Gastrocnemius medialis (tissue), 4 donors: ENCODE data around the gene RFC1. TPM values are rescaled to one million over a fixed set of nuclear protein-coding genes. Genes with fewer than 3 reads are reported as not detected.

Experiments
- ATAC-seq, 2 donors: fragments of 150-250 bp; one replicate each; pipeline ENCODE4 v1.9.1; 2016
- DNase-seq, 2 donors: peaks; one replicate each; pipeline ENCODE4 v3.0.0-alpha.2; 2019
- H3K27ac ChIP-seq, 4 donors: fragments of 200-600 bp; sonication (generic); 1 replicate in 1 of 4; 2 replicates in 3 of 4; pipeline ENCODE4 v1.5.1; 2016 to 2018; ENCODE audit warnings: mild to moderate bottlenecking in 2 of 4, moderate library complexity in 1 of 4
- H3K27me3 ChIP-seq, 3 donors: fragments of 200-600 bp; sonication (generic) in 2 of 3; 1 replicate in 1 of 3; 2 replicates in 2 of 3; pipeline versions ENCODE4 v1.5.1 to v1.6.0; 2016 to 2019; ENCODE audit warnings: mild to moderate bottlenecking in 1 of 3, moderate library complexity in 1 of 3
- H3K36me3 ChIP-seq, 2 donors: fragments of 200-600 bp; sonication (generic) in 1 of 2; one replicate each; pipeline ENCODE4 v1.5.1; 2017 to 2018
- H3K4me1 ChIP-seq, 2 donors: fragments of 200-600 bp; sonication (generic) in 1 of 2; one replicate each; pipeline ENCODE4 v1.5.1; 2016 to 2017; ENCODE audit warnings: mild to moderate bottlenecking in 2 of 2
- H3K4me3 ChIP-seq, 4 donors: fragments of 200-600 bp; sonication (generic) in 3 of 4; 1 replicate in 1 of 4; 2 replicates in 3 of 4; pipeline ENCODE4 v1.5.1; 2016 to 2019; ENCODE audit warnings: mild to moderate bottlenecking in 2 of 4
- H3K9me3 ChIP-seq, 3 donors: fragments of 200-600 bp; sonication (generic) in 2 of 3; 1 replicate in 1 of 3; 2 replicates in 2 of 3; pipeline ENCODE4 v1.5.1; 2016 to 2019
- CTCF ChIP-seq, 5 experiments: fragments of 450-650 bp in 3 of 5; fragments of 200-600 bp in 2 of 5; sonication (generic) in 2 of 5; IDR thresholded peaks in 4 of 5; conservative IDR thresholded peaks in 1 of 5; 1 replicate in 4 of 5; 2 replicates in 1 of 5; pipeline ENCODE4 v1.5.1; 2016 to 2019; ENCODE audit warnings: antibody characterized with exemption in 5 of 5, mild to moderate bottlenecking in 3 of 5, moderate library complexity in 3 of 5
- POLR2A ChIP-seq, 2 donors: fragments of 450-650 bp; IDR thresholded peaks; one replicate each; pipeline ENCODE4 v1.6.1; 2017; ENCODE audit warnings: antibody characterized with exemption in 2 of 2, mild to moderate bottlenecking in 2 of 2, moderate library complexity in 2 of 2
- in situ Hi-C, 4 donors: fragments of 200-750 bp; cut with MboI; loops; one replicate each; pipeline versions ENCODE4 v1.15.0 to v1.8.0; 2017; ENCODE audit warnings: low sequenced_read_pairs in 4 of 4
- intact Hi-C: fragments of 100-400 bp; cut with DNase I; formaldehyde crosslinking; loops from one replicate; pipeline ENCODE4 v1.15.1; 2023; ENCODE audit warnings: low total_unique reads
- total RNA-seq, 4 donors: library from RNA; depleted of rRNA; stranded (reverse); fragments of >200 nt; gene quantifications; one replicate each; pipeline versions ENCODE4 v1.1.0 to v1.2.3, GENCODE V29; 2016

Gene RFC1
- total RNA-seq, 4 donors from 2014 or later: 13.9 to 47.9 (median 21.6) TPM

- no peak for DNase-seq
- no peak overlapping the region for H3K27ac ChIP-seq
- H3K4me1 ChIP-seq: no peaks in the 10 kb centered on the region
- no peaks in the 10 kb centered on the region for H3K27me3 ChIP-seq
- H3K36me3 ChIP-seq: no peaks in the 10 kb centered on the region
- no peak for TF ChIP-seq CTCF (IDR thresholded peaks at IDR 0.05 in 4 of 5, conservative IDR thresholded peaks at IDR 0.05 in 1 of 5)
- TF ChIP-seq POLR2A (IDR thresholded peaks at IDR 0.05): no peak
- H3K4me3 ChIP-seq: no peak overlapping the region
- no peaks in the 10 kb centered on the region for H3K9me3 ChIP-seq
- intact Hi-C loops: no loop called here
- ATAC-seq: no peak
- in situ Hi-C loops: no loop called here
Observed at GRCh38 chr4:39339968-39340367, 26.2 kb downstream of the RFC1 start.

GRCh38 chr4:39337841-39338240 lies 28.3 kb downstream of the RFC1 start:
- DNase-seq (no peak), ATAC-seq (no peak)
- intact Hi-C loops (no loop called here), in situ Hi-C loops (no loop called here)
- no peaks in the 10 kb centered on the region for H3K27me3 ChIP-seq
- no peak for TF ChIP-seq POLR2A (IDR thresholded peaks at IDR 0.05)
- TF ChIP-seq CTCF (IDR thresholded peaks at IDR 0.05 in 4 of 5, conservative IDR thresholded peaks at IDR 0.05 in 1 of 5): no peak
- no peak overlapping the region for H3K4me3 ChIP-seq
- H3K9me3 ChIP-seq: no peaks in the 10 kb centered on the region
- H3K4me1 ChIP-seq: no peaks in the 10 kb centered on the region
- no peaks in the 10 kb centered on the region for H3K36me3 ChIP-seq
- no peak overlapping the region for H3K27ac ChIP-seq

GRCh38 chr4:39335566-39335965 lies 30.6 kb downstream of the RFC1 start:
- DNase-seq (no peak), ATAC-seq (no peak)
- in situ Hi-C loops (no loop called here), intact Hi-C loops (no loop called here)
- TF ChIP-seq POLR2A (IDR thresholded peaks at IDR 0.05): no peak
- no peak for TF ChIP-seq CTCF (IDR thresholded peaks at IDR 0.05 in 4 of 5, conservative IDR thresholded peaks at IDR 0.05 in 1 of 5)
- Histone ChIP-seq H3K27ac (no peak overlapping the region), H3K4me1 (no peaks in the 10 kb centered on the region), H3K4me3 (no peak overlapping the region), H3K9me3 (no peaks in the 10 kb centered on the region), H3K27me3 (no peaks in the 10 kb centered on the region), H3K36me3 (no peaks in the 10 kb centered on the region)

GRCh38 chr4:39331191-39331590 lies 35.0 kb downstream of the RFC1 start:
- H3K4me3 ChIP-seq: no peak overlapping the region
- no peaks in the 10 kb centered on the region for H3K4me1 ChIP-seq
- H3K27ac ChIP-seq: no peak overlapping the region
- H3K27me3 ChIP-seq: no peaks in the 10 kb centered on the region
- H3K9me3 ChIP-seq: no peaks in the 10 kb centered on the region
- in situ Hi-C loops: no loop called here
- ATAC-seq (no peak), DNase-seq (no peak)
- intact Hi-C loops: no loop called here
- H3K36me3 ChIP-seq: peaks cover 0 to 5% of the 10 kb centered on the region in 2 donors
- TF ChIP-seq CTCF (IDR thresholded peaks at IDR 0.05 in 4 of 5, conservative IDR thresholded peaks at IDR 0.05 in 1 of 5) (no peak), POLR2A (IDR thresholded peaks at IDR 0.05) (no peak)

- in situ Hi-C loops (no loop called here), intact Hi-C loops (no loop called here)
- Histone ChIP-seq H3K27me3 (no peaks in the 10 kb centered on the region), H3K4me1 (no peaks in the 10 kb centered on the region), H3K9me3 (no peaks in the 10 kb centered on the region), H3K4me3 (no peak overlapping the region), H3K27ac (no peak overlapping the region), H3K36me3 (peaks cover 0 to 5% of the 10 kb centered on the region in 2 donors)
- ATAC-seq (no peak), DNase-seq (no peak)
- TF ChIP-seq POLR2A (IDR thresholded peaks at IDR 0.05) (no peak), CTCF (IDR thresholded peaks at IDR 0.05 in 4 of 5, conservative IDR thresholded peaks at IDR 0.05 in 1 of 5) (no peak)
Observed at GRCh38 chr4:39330353-39330752, 35.8 kb downstream of the RFC1 start.
